Measurements from ENCODE around the gene METTL25. TPM values are rescaled to one million over a fixed set of nuclear protein-coding genes. Genes with fewer than 3 reads are reported as not detected.

The METTL25 gene
- polyA plus RNA-seq, 4 donors: 4.3 to 12.1 (median 9.8) TPM

DNA sequence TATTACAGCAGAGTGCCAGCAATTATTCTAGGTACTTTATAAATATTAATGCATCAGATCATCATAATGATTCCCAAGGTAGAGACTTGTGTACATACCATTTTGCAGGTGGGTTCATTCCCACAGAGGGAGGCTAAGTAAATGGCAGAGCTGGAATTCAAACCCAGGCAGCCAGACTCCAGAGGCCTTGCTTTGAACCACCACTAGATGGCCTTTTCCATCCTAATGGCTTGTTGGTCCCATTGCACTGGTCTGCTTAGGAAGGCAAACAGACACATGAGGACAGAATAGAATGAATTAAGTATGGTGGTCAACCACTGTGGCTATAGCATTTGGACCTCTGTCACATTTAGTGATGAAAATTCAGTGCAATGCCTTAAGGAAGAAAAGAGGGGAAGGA, 158.7 kb downstream of the METTL25 start:
- no peak overlapping the region for H3K4me3 ChIP-seq (ENCODE audit: low read depth in 1 of 3, low read length in 3 of 3)
- FAIRE-seq (no peak), DNase-seq (peak in 1 of 2 donors; percentile 13)
- no peaks in the 10 kb centered on the region for H3K36me3 ChIP-seq (ENCODE audit: control insufficient read depth in 3 of 3, insufficient read depth in 2 of 3, low read depth in 1 of 3, low read length in 3 of 3)
- no peaks in the 10 kb centered on the region for H3K4me1 ChIP-seq (ENCODE audit: control insufficient read depth in 3 of 3, insufficient read depth in 2 of 3, low read depth in 1 of 3, low read length in 2 of 3)
- no peaks in the 10 kb centered on the region for H3K27me3 ChIP-seq (ENCODE audit: control insufficient read depth in 3 of 3, insufficient read depth in 3 of 3, low read length in 3 of 3)
- peaks cover 0 to 6% of the 10 kb centered on the region in 2 donors for H3K9me3 ChIP-seq (ENCODE audit: control insufficient read depth in 2 of 2, insufficient read depth in 1 of 2, low read depth in 1 of 2, low read length in 1 of 2)
- no peak overlapping the region for H3K27ac ChIP-seq (ENCODE audit: low read depth in 1 of 3, low read length in 2 of 3)

GRCh38 chr12:82517808-82518207, 159.5 kb downstream of the METTL25 start:
- Histone ChIP-seq H3K4me3 (ENCODE audit: low read depth in 1 of 3, low read length in 3 of 3) (no peak overlapping the region), H3K4me1 (ENCODE audit: control insufficient read depth in 3 of 3, insufficient read depth in 2 of 3, low read depth in 1 of 3, low read length in 2 of 3) (no peaks in the 10 kb centered on the region), H3K9me3 (ENCODE audit: control insufficient read depth in 2 of 2, insufficient read depth in 1 of 2, low read depth in 1 of 2, low read length in 1 of 2) (peaks cover 0 to 6% of the 10 kb centered on the region in 2 donors), H3K27ac (ENCODE audit: low read depth in 1 of 3, low read length in 2 of 3) (no peak overlapping the region), H3K36me3 (ENCODE audit: control insufficient read depth in 3 of 3, insufficient read depth in 2 of 3, low read depth in 1 of 3, low read length in 3 of 3) (no peaks in the 10 kb centered on the region), H3K27me3 (ENCODE audit: control insufficient read depth in 3 of 3, insufficient read depth in 3 of 3, low read length in 3 of 3) (no peaks in the 10 kb centered on the region)
- WGBS, 3 donors: 65 to 82% (median 77%) methylated on average over 5 of the region's 5 CpGs
- no peak for DNase-seq
- no peak for FAIRE-seq

DNA sequence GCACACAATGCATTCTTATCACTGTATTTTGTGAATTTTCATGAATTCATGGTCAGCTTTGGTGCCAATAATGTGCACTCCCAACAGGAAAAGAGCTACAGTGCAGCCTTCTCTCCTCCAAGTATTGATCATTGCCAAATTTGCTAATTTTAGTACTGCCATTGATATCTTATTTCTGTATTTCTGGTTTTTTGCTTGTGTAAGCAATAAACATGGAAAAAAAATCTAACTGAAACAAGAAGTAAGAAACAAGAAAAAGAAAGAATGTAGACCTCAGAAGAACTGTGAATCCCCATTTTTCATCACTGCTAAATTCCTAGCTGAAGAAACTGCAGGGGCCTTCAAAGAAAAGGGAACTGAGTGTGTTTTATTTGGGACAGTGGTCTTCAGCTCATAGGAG, 161.2 kb downstream of the METTL25 start:
- H3K36me3 ChIP-seq (ENCODE audit: control insufficient read depth in 3 of 3, insufficient read depth in 2 of 3, low read depth in 1 of 3, low read length in 3 of 3): no peaks in the 10 kb centered on the region
- DNase-seq (no peak), FAIRE-seq (no peak)
- peaks cover 0 to 5% (median 2%) of the 10 kb centered on the region in 3 donors for H3K4me1 ChIP-seq (ENCODE audit: control insufficient read depth in 3 of 3, insufficient read depth in 2 of 3, low read depth in 1 of 3, low read length in 2 of 3)
- H3K27ac ChIP-seq (ENCODE audit: low read depth in 1 of 3, low read length in 2 of 3): no peak overlapping the region
- H3K27me3 ChIP-seq (ENCODE audit: control insufficient read depth in 3 of 3, insufficient read depth in 3 of 3, low read length in 3 of 3): no peaks in the 10 kb centered on the region
- peaks cover 0 to 6% of the 10 kb centered on the region in 2 donors for H3K9me3 ChIP-seq (ENCODE audit: control insufficient read depth in 2 of 2, insufficient read depth in 1 of 2, low read depth in 1 of 2, low read length in 1 of 2)
- H3K4me3 ChIP-seq (ENCODE audit: low read depth in 1 of 3, low read length in 3 of 3): no peak overlapping the region

GRCh38 chr12:82522285-82522684, 164.0 kb downstream of the METTL25 start:
- peaks cover 0 to 7% (median 2%) of the 10 kb centered on the region in 3 donors for H3K4me1 ChIP-seq (ENCODE audit: control insufficient read depth in 3 of 3, insufficient read depth in 2 of 3, low read depth in 1 of 3, low read length in 2 of 3)
- no peak for DNase-seq
- no peaks in the 10 kb centered on the region for H3K27me3 ChIP-seq (ENCODE audit: control insufficient read depth in 3 of 3, insufficient read depth in 3 of 3, low read length in 3 of 3)
- H3K4me3 ChIP-seq (ENCODE audit: low read depth in 1 of 3, low read length in 3 of 3): no peak overlapping the region
- FAIRE-seq: no peak
- H3K36me3 ChIP-seq (ENCODE audit: control insufficient read depth in 3 of 3, insufficient read depth in 2 of 3, low read depth in 1 of 3, low read length in 3 of 3): no peaks in the 10 kb centered on the region
- H3K27ac ChIP-seq (ENCODE audit: low read depth in 1 of 3, low read length in 2 of 3): no peak overlapping the region
- WGBS, 3 donors: 78 to 87% (median 86%) methylated on average over 4 of the region's 4 CpGs
- peaks cover 0 to 6% of the 10 kb centered on the region in 2 donors for H3K9me3 ChIP-seq (ENCODE audit: control insufficient read depth in 2 of 2, insufficient read depth in 1 of 2, low read depth in 1 of 2, low read length in 1 of 2)

DNA sequence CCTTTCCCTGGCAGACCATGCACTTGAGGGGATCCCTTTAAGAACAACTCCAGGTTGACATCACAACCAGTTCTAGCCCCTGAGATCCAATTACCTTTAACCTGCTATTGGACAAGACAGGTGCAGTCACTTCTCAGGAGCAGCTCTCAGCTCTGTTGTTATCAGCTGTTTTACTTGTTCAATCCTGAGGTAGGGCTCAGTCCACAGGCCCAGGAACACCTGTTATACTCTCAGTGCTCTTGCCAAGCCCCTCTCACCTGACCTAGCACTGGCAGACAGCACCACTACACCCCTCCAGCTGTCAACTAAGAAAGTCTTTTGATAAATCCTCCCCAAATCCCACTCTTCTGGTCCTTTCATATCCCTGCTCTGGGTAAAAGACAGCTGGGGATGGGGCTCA, 164.4 kb downstream of the METTL25 start:
- FAIRE-seq (no peak), DNase-seq (no peak)
- Histone ChIP-seq H3K4me1 (ENCODE audit: control insufficient read depth in 3 of 3, insufficient read depth in 2 of 3, low read depth in 1 of 3, low read length in 2 of 3) (peaks cover 0 to 7% (median 2%) of the 10 kb centered on the region in 3 donors), H3K9me3 (ENCODE audit: control insufficient read depth in 2 of 2, insufficient read depth in 1 of 2, low read depth in 1 of 2, low read length in 1 of 2) (peaks cover 0 to 6% of the 10 kb centered on the region in 2 donors), H3K27me3 (ENCODE audit: control insufficient read depth in 3 of 3, insufficient read depth in 3 of 3, low read length in 3 of 3) (no peaks in the 10 kb centered on the region), H3K36me3 (ENCODE audit: control insufficient read depth in 3 of 3, insufficient read depth in 2 of 3, low read depth in 1 of 3, low read length in 3 of 3) (no peaks in the 10 kb centered on the region), H3K27ac (ENCODE audit: low read depth in 1 of 3, low read length in 2 of 3) (no peak overlapping the region), H3K4me3 (ENCODE audit: low read depth in 1 of 3, low read length in 3 of 3) (no peak overlapping the region)

GRCh38 chr12:82523996-82524395, 165.7 kb downstream of the METTL25 start:
- FAIRE-seq (no peak), DNase-seq (peak in 1 of 2 donors; percentile 54)
- peaks cover 0 to 7% (median 2%) of the 10 kb centered on the region in 3 donors for H3K4me1 ChIP-seq (ENCODE audit: control insufficient read depth in 3 of 3, insufficient read depth in 2 of 3, low read depth in 1 of 3, low read length in 2 of 3)
- H3K27me3 ChIP-seq (ENCODE audit: control insufficient read depth in 3 of 3, insufficient read depth in 3 of 3, low read length in 3 of 3): no peaks in the 10 kb centered on the region
- H3K27ac ChIP-seq (ENCODE audit: low read depth in 1 of 3, low read length in 2 of 3): no peak overlapping the region
- H3K9me3 ChIP-seq (ENCODE audit: control insufficient read depth in 2 of 2, insufficient read depth in 1 of 2, low read depth in 1 of 2, low read length in 1 of 2): no peaks in the 10 kb centered on the region
- H3K36me3 ChIP-seq (ENCODE audit: control insufficient read depth in 3 of 3, insufficient read depth in 2 of 3, low read depth in 1 of 3, low read length in 3 of 3): no peaks in the 10 kb centered on the region
- 11 to 43% (median 24%) methylated on average over 3 of the region's 3 CpGs for WGBS, 3 donors
- H3K4me3 ChIP-seq (ENCODE audit: low read depth in 1 of 3, low read length in 3 of 3): no peak overlapping the region

DNA sequence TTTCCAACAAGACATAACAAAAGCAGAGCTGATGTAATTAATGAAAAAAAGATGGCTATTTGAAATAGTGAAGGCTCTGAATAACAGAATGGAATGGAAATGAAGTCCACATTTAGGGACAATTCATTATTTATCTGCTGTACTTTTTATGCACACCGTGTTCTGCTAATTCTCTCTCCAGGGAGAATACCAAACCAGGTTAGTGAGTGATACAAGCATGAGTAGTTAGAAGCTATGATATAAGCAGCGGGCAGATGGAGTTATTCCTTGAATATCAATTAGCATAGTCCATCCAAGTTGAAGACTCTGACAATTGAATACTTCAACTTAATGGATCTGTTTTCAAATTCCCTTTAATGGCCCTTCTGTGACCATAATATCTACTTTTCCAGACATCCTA, 166.3 kb downstream of the METTL25 start:
- Histone ChIP-seq H3K27me3 (ENCODE audit: control insufficient read depth in 3 of 3, insufficient read depth in 3 of 3, low read length in 3 of 3) (no peaks in the 10 kb centered on the region), H3K36me3 (ENCODE audit: control insufficient read depth in 3 of 3, insufficient read depth in 2 of 3, low read depth in 1 of 3, low read length in 3 of 3) (no peaks in the 10 kb centered on the region), H3K9me3 (ENCODE audit: control insufficient read depth in 2 of 2, insufficient read depth in 1 of 2, low read depth in 1 of 2, low read length in 1 of 2) (no peaks in the 10 kb centered on the region), H3K27ac (ENCODE audit: low read depth in 1 of 3, low read length in 2 of 3) (no peak overlapping the region), H3K4me3 (ENCODE audit: low read depth in 1 of 3, low read length in 3 of 3) (no peak overlapping the region), H3K4me1 (ENCODE audit: control insufficient read depth in 3 of 3, insufficient read depth in 2 of 3, low read depth in 1 of 3, low read length in 2 of 3) (peaks cover 0 to 7% (median 2%) of the 10 kb centered on the region in 3 donors)
- FAIRE-seq (no peak), DNase-seq (no peak)
- 49 to 65% (median 60%) methylated on average over 2 of the region's 2 CpGs for WGBS, 3 donors

- Histone ChIP-seq H3K4me1 (ENCODE audit: control insufficient read depth in 3 of 3, insufficient read depth in 2 of 3, low read depth in 1 of 3, low read length in 2 of 3) (peaks cover 0 to 7% (median 2%) of the 10 kb centered on the region in 3 donors), H3K27ac (ENCODE audit: low read depth in 1 of 3, low read length in 2 of 3) (no peak overlapping the region), H3K9me3 (ENCODE audit: control insufficient read depth in 2 of 2, insufficient read depth in 1 of 2, low read depth in 1 of 2, low read length in 1 of 2) (no peaks in the 10 kb centered on the region), H3K4me3 (ENCODE audit: low read depth in 1 of 3, low read length in 3 of 3) (no peak overlapping the region), H3K36me3 (ENCODE audit: control insufficient read depth in 3 of 3, insufficient read depth in 2 of 3, low read depth in 1 of 3, low read length in 3 of 3) (no peaks in the 10 kb centered on the region), H3K27me3 (ENCODE audit: control insufficient read depth in 3 of 3, insufficient read depth in 3 of 3, low read length in 3 of 3) (no peaks in the 10 kb centered on the region)
- DNase-seq (no peak), FAIRE-seq (no peak)
- WGBS, 3 donors: 85 to 97% (median 91%) methylated on average over 2 of the region's 2 CpGs
Observed at GRCh38 chr12:82525616-82526015, 167.3 kb downstream of the METTL25 start.

GRCh38 chr12:82527165-82527780, 168.9 kb downstream of the METTL25 start:
- Histone ChIP-seq H3K9me3 (ENCODE audit: control insufficient read depth in 2 of 2, insufficient read depth in 1 of 2, low read depth in 1 of 2, low read length in 1 of 2) (no peaks in the 10 kb centered on the region), H3K4me3 (ENCODE audit: low read depth in 1 of 3, low read length in 3 of 3) (no peak overlapping the region), H3K36me3 (ENCODE audit: control insufficient read depth in 3 of 3, insufficient read depth in 2 of 3, low read depth in 1 of 3, low read length in 3 of 3) (no peaks in the 10 kb centered on the region), H3K27me3 (ENCODE audit: control insufficient read depth in 3 of 3, insufficient read depth in 3 of 3, low read length in 3 of 3) (no peaks in the 10 kb centered on the region), H3K27ac (ENCODE audit: low read depth in 1 of 3, low read length in 2 of 3) (no peak overlapping the region), H3K4me1 (ENCODE audit: control insufficient read depth in 3 of 3, insufficient read depth in 2 of 3, low read depth in 1 of 3, low read length in 2 of 3) (peaks cover 0 to 7% (median 2%) of the 10 kb centered on the region in 3 donors)
- 9 to 11% (median 9%) methylated on average over 5 of the region's 5 CpGs for WGBS, 3 donors
- peak; percentile 65 for FAIRE-seq
- DNase-seq: peak; percentile 48 to 59
